ENCODE results near the gene SPRYD3.
"Not testable (repeated sequence)": the region's sequence is repeated elsewhere in the genome, so short reads cannot be mapped to it uniquely, and the experiment has no call there.

SPRYD3 gene, protein sequence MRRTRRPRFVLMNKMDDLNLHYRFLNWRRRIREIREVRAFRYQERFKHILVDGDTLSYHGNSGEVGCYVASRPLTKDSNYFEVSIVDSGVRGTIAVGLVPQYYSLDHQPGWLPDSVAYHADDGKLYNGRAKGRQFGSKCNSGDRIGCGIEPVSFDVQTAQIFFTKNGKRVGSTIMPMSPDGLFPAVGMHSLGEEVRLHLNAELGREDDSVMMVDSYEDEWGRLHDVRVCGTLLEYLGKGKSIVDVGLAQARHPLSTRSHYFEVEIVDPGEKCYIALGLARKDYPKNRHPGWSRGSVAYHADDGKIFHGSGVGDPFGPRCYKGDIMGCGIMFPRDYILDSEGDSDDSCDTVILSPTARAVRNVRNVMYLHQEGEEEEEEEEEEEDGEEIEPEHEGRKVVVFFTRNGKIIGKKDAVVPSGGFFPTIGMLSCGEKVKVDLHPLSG

DNA sequence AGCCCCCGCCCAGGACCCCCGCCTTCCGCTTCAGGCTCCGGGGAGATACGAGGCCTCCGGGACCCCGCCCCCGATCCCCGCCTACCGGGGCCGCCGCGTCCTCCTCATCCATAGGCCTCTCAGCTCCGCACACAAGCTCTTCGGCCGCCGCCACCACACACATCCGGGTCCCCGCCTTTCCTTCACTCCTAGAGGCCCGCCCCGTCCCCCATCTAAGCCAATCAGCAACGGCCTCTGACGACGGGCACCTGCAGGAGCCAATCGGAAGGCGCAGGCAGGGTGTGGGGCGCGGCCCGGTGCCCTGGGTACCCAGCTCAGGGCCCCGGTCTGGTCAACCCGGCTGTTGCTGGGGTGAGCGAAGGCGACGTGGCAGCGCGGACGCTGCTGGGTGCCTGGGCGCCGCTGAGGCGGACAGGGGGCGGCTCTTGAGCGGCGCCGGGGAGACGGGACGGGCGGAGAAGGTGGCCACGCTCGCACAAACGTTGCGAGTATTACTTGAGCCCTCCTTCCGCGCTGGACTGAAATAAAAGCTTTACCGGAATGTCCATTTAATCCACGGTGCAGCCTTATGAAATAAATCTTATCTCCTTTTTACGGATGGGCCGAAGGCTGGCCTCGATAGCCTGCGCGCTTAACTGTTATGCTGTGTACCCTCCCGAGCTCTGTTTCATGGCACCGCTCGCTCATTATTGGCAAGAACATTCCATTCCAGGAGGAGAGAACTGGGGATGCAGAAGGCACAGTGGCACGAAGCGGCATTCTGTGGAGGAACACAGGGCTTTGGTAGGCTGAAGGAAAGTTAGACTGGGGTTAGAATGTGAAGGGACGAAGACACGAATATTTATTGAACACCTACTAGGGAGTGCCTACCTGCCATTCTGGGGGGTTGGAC is at the start of gene SPRYD3:
Gene SPRYD3 (minus strand): TSS at position 165 of the 892 bp plus-strand sequence. CDS start 57 bp downstream, at position 108.
- DNase-seq: peak; percentile 84

DNA sequence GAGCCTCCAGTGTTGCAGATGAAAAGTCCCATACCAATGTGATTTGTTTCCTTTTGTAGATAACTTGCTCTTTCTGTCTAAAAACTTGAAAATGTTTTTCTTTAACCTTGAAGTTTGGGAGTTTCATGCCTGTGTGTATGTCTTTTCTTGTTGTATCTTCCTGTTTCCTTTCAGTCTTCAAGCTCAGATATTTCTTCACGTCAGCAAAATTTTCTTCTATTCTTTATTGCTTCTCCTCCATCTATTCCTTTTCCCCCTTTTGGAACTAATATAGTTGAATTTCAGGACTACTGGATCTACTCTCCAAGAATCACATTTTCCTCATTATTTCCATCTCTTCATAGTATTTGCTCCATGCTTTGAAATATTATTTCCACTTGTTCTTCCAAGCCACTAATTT is 48.0 kb upstream of the SPRYD3 start:
- no peak for DNase-seq

DNA sequence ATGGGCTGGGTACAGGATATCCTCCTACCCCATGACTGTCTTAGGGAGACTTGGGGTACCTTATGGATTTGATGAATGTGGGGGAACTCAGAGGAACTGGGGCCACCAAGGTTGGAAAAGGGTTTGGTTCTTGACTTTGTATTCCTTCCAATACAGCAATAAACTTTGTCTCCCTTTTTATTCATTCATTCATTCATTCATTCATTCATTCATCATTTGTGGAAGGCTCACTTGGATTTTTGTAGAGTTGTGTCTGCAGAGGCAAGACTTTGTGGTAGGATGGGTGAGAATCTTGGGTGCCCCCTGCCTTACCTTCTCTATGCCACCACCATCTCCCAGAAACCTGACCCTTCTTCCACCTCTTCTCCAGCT is 45.1 kb upstream of the SPRYD3 start:
- DNase-seq: no peak

DNA sequence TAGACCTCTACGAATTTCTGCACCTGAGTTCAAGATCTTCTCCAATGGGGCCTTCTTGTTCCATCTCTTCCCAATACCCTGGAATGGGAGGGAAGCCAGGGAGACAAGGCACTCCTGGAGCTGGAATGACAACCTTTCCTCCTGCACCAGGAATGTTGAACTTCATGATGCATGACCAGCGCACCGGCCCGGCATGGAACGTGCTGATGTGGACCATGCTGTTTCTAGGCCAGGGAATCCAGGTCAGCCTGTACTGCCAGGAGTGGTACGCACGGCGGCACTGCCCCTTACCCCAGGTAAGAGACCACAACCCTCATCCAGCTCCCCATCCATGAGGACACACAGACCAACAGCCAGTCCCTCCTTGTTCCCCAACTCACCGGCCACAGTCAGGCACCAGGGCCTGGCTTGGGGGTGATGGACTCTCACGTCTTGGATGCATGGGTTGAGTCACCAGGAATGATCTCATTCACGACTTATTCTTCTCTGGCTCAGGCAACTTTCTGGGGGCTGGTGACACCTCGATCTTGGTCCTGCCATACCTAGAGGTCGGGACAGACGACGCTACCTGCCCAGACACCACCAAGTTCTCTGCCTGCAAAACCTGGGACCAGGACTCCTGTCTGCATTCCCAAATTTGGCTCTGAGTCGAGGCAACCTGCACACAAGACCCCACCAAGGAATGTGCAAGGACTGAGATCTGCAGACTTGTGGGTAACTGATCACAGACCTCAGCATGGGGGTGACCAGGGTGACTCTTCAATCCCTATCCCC is 44.6 kb upstream of the SPRYD3 start:
- DNase-seq: no peak

DNA sequence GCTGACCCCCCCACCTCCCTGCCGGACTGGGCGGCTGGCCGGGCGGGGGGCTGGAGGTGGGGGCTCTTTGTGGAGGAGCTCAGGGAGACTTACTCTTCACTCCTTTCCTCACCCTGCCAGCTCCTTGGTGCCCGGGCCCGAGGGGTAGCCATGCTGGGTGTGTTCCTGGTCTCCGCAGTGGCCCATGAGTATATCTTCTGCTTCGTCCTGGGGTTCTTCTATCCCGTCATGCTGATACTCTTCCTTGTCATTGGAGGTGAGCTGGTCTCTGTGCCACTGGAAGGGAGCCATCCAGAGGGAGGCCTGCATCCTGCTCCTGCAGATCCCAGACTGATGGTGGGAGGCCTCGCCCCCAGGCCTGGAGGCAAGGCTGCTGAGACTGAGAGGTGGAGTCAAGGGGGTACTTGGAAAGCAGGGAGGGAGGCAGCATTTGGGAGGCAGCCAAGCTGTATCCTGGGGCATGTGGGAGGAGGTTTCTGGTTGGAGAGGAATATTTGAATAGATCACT is 43.8 kb upstream of the SPRYD3 start:
- DNase-seq: peak; percentile 47

DNA sequence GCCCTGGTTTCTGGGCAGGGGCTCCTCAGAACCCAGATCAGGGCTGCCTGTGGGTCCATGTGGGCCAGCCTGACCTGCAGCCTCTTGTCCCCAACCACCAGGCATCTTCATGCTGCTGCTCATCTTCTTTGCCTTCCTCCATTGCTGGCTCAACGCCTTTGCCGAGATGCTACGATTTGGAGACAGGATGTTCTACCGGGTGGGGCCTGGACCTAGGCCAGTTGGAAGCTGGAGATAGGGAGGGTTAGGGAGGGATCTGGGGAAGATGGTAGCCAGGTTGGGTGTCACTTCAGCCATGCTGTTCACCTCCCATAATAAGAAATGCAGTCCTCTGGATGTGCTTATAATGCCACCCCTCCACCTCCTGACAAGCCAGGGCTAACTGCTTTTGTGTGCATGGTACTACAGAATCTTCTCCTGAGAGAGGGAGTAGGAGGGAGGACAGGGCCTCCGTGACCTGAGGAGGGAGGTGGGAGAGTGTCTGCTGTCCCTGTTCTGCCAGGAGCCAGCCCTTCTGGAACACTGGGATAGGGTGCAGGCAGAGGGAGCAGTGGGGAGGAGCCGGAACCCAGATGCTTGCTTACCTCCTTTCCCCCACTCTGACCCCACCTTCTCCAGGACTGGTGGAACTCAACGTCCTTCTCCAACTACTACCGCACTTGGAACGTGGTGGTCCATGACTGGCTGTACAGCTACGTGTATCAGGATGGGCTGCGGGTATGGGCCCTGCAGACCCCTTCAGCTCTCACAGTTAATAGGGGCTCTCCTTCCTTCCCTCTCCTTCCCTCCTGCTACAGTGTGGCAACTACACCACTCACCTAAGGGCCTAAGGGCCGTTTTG is 41.7 kb upstream of the SPRYD3 start:
- DNase-seq: no peak

DNA sequence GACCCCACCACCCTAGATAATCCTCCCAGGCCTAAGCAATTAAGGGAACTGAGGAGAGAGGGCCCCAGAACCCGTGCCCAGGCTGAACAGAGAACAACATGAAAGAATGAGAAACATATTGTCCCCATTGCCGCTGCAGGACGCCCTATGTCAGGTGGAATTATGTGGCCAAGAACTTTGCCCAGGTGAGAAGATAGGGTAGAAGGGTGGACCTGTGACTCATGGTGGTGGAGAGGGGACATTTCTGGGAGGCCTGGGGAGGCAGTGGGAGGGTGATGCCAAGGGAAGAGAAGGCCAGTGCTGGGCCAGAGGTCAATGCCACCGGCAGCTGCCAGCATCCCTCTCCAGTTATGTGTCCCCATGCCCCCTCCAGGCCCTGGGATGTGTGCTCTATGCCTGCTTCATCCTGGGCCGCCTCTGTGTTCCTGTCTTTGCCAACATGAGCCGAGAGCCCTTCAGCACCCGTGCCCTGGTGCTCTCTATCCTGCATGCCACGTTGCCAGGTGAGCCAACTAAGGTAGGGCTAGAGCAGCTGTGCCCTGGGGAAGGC is 39.6 kb upstream of the SPRYD3 start:
- DNase-seq: no peak

DNA sequence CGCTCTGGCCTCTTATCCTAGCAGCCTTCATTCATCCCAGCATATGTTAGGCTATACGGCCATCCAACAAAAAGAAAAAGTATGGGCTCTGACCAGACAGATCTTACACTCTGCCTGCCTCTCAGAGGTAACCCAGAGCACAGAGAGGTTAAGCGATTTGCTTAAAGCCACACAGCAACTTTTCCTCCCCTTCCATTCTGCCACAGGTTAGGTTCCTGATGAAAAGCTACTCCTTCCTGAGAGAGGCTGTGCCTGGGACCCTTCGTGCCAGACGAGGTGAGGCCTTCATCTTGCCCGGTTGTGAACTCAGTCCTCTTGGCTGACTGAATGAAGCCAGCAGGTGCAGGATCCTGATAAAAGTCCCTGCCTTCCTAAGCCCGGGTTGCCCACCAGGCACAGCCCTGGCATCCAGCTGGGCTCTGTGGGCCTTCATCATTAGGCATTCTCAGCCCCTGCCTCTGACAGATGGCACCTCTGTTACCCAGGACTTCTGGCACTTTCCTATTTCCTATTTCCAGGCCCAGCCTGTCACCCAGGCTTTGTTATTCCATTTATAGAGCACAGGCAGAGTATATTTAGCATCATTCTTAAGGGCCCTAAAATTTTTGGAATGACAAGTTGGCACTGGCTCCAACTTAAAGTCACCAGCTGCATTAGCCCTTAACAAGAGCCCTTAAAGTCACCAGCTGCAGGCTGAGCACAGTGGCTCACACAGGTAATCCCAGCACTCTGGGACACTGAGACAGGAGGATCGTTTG is 36.9 kb upstream of the SPRYD3 start:
- DNase-seq: peak; percentile 2

DNA sequence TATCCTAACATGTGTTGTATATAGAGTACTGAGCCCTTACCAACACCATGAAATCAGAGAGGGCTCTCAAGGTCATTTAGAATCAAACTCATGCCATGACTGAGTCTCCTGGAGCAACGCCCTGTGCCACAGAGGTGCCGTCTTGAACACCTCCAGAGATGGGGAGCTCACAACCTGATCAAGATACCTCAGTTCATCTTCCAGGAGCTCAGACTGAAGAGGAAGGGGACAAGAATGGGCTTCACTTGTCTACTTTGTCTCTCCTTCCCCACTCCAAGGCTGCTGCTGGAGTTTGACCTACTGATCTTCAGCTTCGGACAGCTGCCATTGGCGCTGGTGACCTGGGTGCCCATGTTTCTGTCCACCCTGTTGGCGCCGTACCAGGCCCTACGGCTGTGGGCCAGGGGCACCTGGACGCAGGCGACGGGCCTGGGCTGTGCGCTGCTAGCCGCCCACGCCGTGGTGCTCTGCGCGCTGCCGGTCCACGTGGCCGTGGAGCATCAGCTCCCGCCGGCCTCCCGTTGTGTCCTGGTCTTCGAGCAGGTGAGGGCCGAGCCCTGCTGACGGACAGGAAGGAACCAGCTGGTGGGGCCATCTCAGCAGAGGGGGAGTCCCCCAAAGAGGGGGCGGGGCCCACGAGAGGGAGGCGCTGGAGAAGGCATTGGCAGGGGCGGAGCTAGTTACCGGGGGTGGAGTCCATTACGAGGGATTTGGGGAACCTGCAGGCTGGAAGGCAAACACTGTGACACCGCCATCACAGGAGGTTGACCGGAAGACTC is 36.1 kb upstream of the SPRYD3 start:
- no peak for DNase-seq

DNA sequence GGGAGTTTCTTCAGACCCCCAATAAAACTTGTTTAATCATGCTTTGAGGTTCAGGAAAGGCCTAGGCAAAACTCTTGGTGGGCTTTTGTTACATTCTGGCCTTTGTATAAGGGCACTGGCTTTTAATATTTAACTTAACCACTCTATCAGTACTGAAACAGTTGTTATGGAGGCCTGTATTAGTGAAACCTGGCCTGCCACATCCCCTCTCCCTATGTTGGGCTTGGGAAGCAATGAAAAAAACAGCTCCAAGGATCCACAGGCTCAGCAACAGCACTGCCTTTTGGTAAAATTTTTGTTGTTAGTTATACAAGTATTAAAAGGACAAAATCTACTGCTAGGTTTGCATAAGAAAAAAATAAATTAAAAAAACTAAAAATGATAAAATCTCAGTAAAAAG is 34.8 kb upstream of the SPRYD3 start:
- DNase-seq: no peak

DNA sequence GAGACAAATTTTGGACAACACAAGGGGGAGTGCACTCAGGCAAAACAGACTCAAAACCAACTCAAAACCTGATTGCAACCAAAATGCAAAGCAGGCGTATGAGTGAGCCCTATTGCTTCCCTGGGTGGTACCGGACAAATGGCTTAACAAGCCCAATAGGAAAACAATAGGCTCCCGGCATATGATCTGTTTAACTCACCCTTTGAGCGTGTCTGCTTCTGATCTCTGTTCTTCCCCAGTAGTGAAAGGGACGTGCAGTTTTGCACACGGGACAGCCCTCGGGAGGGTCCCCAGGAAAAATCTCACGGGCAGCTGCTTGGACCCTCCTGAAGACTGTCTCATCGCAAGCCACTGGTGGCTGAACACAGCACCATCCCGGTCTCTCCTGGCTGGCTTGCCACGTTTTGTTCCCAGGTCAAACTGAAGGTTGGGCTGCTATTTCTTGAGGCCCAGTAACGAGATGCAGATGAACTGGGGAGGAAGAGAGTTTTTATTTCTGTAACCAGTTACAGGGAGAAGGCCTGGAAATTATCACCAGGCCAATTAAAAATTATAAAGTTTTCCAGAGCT is 34.0 kb upstream of the SPRYD3 start:
- DNase-seq: no peak

DNA sequence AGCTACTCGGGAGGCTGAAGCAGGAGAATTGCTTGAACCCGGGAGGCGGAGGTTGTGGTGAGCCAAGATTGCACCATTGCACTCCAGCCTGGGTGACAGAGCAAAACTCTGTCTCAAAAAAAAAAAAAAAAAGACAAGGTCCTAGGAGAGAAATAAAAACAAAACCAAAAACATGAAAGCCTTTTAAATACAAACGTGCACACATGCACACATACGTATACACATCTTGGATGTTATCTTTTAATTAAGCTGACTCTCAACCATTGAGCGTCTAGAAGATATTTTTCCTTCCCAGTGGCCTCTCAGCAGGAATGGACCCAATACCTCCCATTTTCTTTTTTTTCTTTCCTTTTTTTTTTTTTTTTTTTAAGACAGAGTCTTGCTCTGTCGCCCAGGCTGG is 33.2 kb upstream of the SPRYD3 start:
- DNase-seq: not testable (repeated sequence)

DNA sequence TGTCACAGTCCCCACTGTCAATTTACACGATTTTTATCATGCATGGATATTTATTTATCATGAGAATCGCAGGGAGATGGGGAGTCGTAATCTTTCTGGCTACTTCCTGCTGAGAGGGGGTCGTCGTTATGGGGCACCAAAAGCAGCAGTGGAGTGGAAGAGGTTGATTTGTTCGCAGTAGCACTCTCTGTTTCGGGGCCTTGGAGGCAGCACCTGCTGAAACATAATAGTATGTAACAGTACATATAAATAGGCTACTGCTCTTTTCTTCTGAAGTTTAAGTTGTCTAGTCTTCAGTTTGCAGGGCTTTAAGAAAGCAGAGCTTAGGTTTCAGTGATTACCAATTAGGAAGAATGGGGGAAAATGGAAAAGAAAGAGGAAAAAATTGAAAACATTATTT is 27.9 kb upstream of the SPRYD3 start:
- no peak for DNase-seq

DNA sequence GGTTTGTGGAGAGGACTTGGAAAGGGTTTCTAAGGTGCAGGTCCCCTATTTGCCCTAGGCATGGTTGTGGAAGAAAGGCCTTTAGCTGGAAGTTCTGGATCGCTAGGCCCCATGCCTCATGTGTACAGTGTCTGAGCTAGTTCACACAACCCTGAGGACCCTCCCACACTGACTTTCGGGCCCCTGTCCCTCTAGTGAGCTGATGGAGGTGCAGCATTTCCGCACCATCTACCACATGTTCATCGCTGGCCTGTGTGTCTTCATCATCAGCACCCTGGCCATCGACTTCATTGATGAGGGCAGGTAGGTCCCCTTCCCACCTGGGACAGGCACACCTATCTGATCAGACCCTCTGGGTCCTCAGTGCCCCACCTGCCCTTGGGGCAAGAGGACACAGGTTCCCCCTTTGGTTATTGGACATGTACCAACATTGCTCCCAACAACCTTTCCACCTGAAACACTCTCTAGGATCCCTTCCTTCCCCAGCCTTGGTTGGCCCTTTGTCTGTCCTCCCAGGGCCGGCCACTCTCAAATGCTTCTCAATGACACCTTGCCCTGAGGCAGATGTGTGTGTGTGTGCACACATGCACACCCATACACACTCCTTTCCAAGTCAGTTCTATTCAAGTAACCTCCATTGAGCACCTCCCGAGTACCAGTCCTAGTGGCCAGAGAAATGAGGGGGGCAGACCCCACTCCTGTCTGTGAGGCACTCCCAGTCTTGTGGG is 26.7 kb upstream of the SPRYD3 start:
- no peak for DNase-seq

DNA sequence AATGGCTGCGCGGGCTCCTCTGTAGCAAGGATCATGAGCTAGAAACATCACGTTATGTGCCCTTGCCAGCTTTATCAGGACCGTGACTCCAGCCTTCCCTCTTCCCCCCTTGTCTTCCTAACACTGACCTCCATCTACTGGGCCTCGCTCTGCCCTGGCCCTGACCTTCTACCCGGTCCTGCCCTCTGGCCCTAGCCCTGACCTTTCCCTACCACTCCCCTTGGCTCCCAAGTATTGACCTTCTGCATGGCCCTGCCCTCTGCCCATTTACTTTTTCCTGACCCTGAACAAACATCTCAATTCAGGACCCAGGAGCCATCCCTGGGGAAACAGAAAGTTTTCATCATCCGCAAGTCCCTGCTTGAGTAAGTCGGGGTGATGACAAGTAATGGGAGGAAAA is 26.1 kb upstream of the SPRYD3 start:
- DNase-seq: no peak

DNA sequence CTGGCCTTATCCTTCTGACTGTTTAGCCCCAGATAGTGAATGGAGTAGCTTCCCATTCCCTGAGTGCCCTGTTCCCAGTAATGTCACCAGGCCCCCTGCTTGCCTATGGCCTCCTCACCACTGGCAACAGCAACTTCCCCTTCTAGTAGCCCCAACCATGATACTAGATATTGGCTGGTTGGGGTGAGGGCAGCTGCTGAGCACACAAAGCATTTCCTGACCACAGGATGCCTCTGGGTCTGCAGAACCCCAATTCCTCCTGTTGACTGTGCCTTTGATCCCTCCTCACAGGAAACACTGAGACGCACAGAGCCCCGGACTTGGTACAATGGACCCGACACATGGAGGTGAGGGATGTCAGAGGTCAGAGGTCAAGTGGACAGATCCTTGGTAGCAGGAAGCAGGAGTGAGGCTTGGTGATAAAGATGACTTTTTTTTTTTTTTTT is 24.7 kb upstream of the SPRYD3 start:
- DNase-seq: no peak

DNA sequence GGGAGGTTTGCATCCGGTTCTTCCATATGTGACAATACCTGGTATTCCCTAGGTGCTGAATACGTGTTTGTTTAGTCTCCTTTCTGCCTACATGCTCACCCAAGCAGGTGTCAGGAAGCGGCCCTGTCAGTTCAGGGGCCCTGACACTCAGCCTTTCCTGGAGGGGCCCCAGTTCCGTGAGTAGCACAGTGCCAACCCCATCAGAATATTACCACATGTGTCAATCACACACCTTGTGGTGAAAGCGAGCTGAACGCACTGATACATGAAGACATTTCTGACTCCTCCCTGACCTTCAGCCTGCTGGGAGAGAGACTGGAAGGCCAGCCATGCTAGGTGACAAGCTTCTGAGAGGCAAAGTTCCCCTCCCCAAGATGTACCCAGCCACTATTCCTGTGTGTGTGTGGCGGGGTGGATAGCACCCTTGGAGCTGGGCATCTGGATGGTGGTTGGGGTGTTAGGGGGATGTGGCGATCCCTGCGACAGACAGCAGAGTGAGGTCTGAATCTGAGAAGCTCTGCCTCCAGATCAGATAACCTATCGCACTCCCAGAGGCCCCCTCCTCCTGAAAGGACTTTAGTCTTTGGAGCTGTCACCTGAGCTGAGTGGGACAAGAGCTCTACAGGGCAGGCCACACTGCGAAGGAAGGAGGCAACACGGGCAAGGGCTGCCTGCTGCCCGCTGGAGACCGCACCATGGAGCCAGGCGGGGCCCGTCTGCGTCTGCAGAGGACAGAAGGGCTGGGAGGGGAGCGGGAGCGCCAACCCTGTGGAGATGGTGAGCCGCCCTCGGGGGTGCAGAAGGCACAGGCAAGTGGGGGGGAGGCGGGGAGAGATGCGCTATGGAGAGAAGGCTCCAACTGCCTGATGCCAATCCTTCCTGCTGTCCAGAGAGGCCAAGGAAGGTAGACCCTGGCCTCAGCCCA is 24.0 kb upstream of the SPRYD3 start, which contains the start of gene SOAT2:
Gene SOAT2 (plus strand): TSS at position 604 of the 925 bp plus-strand sequence. CDS start 92 bp downstream, at position 696.
- DNase-seq: no peak

Data from NCI-H2029 treated with DMSO at 0.1 percent for 48 hours (cell line).